Gastroesophageal sphincter (tissue), 4 donors: Measurements from ENCODE around the gene XYLT2. TPM values are rescaled to one million over a fixed set of nuclear protein-coding genes. Genes with fewer than 3 reads are reported as not detected.

Source experiments
- ATAC-seq: fragments of 150-250 bp; one replicate; pipeline ENCODE4 v1.9.1; 2016; ENCODE audit warnings: mild to moderate bottlenecking, moderate library complexity
- H3K27ac ChIP-seq, 4 donors: fragments of 200-600 bp; sonication (generic) in 3 of 4; 1 replicate in 3 of 4; 2 replicates in 1 of 4; pipeline ENCODE4 v1.5.1; 2016 to 2019
- H3K27me3 ChIP-seq: fragments of 200-600 bp; sonication (generic); one replicate; pipeline ENCODE4 v1.5.1; 2019
- H3K36me3 ChIP-seq, 2 donors: fragments of 200-600 bp; sonication (generic); one replicate each; pipeline ENCODE4 v1.5.1; 2019; ENCODE audit warnings: control low read depth in 1 of 2
- H3K4me1 ChIP-seq, 3 donors: fragments of 200-600 bp; sonication (generic); 1 replicate in 2 of 3; 2 replicates in 1 of 3; pipeline ENCODE4 v1.5.1; 2016 to 2019; ENCODE audit warnings: control low read depth in 2 of 3
- H3K4me3 ChIP-seq, 2 donors: fragments of 200-600 bp; sonication (generic); one replicate each; pipeline ENCODE4 v1.5.1; 2019; ENCODE audit warnings: mild to moderate bottlenecking in 1 of 2, moderate library complexity in 1 of 2
- H3K9me3 ChIP-seq, 3 donors: fragments of 200-600 bp; sonication (generic); one replicate each; pipeline ENCODE4 v1.5.1; 2017 to 2019; ENCODE audit warnings: control low read depth in 2 of 3
- EP300 ChIP-seq: sonication (generic); formaldehyde crosslinking; IDR thresholded peaks from one replicate; pipeline ENCODE4 v1.6.1; 2017; ENCODE audit warnings: antibody characterized with exemption, mild to moderate bottlenecking
- POLR2A ChIP-seq, 2 donors: fragments of 450-650 bp; IDR thresholded peaks; one replicate each; pipeline ENCODE4 v1.6.1; 2017; ENCODE audit warnings: antibody characterized with exemption in 2 of 2, mild to moderate bottlenecking in 2 of 2, moderate library complexity in 1 of 2
- POLR2AphosphoS5 ChIP-seq: sonication (generic); formaldehyde crosslinking; IDR thresholded peaks from one replicate; pipeline ENCODE4 v1.6.1; 2017; ENCODE audit warnings: antibody characterized with exemption
- WGBS, 2 donors: methylation state at CpG; one replicate each; pipeline ENCODE4 v1.1.5; 2018; ENCODE audit warnings: low coverage in 1 of 2; 5-methylcytosine and 5-hydroxymethylcytosine counted together
- total RNA-seq, 4 donors: library from RNA; depleted of rRNA; stranded (reverse); fragments of >200 nt; gene quantifications; one replicate each; pipeline ENCODE4 v1.1.0, GENCODE V29; 2016
- TF ChIP-seq, protein P1 (sequence below), 4 experiments: fragments of 200-600 bp in 2 of 4; fragments of 450-650 bp in 2 of 4; sonication (generic) in 1 of 4; IDR thresholded peaks; one replicate each; pipeline ENCODE4 v1.5.1; 2017 to 2019; ENCODE audit warnings: antibody characterized with exemption in 4 of 4, mild to moderate bottlenecking in 2 of 4, moderate library complexity in 2 of 4

XYLT2 gene
- total RNA-seq, 4 donors from 2014 or later = 19.4 to 30.7 (median 23.4) TPM

DNA sequence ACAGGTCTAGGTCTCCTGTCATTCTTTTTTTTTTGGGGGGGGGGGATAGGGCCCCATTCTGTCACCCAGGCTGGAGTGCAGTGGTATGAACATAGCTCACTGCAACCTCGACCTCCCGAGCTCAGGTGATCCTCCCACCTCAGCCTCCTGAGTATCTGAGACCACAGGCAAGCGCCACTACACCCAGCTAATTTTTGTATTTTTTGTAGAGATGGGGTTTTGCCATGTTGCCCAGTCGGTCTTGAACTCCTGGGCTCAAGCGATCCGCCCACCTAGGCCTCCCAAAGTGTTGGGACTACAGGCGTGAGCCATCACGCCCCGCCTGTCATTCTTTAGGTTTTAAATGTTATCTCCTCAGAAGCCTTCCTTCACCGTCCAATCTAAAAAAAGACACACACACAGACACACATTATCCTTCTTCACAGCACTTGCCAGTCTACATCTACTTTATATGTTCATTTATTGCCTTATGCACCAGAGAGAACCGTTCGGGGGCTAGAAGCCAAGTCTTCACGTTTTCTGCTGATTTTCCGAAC is 26.4 kb downstream of the XYLT2 start:
- peak overlapping the region; percentile 77 to 97 (median 90) for H3K27ac ChIP-seq
- no peak for ATAC-seq
- TF ChIP-seq EP300 = no peak
- no peak for TF ChIP-seq POLR2A (IDR thresholded peaks at IDR 0.05)
- no peak for TF ChIP-seq POLR2AphosphoS5
- TF ChIP-seq, protein P1, sequence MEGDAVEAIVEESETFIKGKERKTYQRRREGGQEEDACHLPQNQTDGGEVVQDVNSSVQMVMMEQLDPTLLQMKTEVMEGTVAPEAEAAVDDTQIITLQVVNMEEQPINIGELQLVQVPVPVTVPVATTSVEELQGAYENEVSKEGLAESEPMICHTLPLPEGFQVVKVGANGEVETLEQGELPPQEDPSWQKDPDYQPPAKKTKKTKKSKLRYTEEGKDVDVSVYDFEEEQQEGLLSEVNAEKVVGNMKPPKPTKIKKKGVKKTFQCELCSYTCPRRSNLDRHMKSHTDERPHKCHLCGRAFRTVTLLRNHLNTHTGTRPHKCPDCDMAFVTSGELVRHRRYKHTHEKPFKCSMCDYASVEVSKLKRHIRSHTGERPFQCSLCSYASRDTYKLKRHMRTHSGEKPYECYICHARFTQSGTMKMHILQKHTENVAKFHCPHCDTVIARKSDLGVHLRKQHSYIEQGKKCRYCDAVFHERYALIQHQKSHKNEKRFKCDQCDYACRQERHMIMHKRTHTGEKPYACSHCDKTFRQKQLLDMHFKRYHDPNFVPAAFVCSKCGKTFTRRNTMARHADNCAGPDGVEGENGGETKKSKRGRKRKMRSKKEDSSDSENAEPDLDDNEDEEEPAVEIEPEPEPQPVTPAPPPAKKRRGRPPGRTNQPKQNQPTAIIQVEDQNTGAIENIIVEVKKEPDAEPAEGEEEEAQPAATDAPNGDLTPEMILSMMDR (IDR thresholded peaks at IDR 0.05) = no peak
- no peaks in the 10 kb centered on the region for H3K9me3 ChIP-seq
- H3K27me3 ChIP-seq = no peaks in the 10 kb centered on the region
- peaks cover 0 to 35% of the 10 kb centered on the region in 2 donors for H3K36me3 ChIP-seq
- peak overlapping the region; percentile 60 to 66 for H3K4me3 ChIP-seq
- 5 to 6% methylated on average over 7 to 11 of the region's 14 CpGs for WGBS, 2 donors
- H3K4me1 ChIP-seq = peaks cover 0 to 26% (median 8%) of the 10 kb centered on the region in 3 donors

DNA sequence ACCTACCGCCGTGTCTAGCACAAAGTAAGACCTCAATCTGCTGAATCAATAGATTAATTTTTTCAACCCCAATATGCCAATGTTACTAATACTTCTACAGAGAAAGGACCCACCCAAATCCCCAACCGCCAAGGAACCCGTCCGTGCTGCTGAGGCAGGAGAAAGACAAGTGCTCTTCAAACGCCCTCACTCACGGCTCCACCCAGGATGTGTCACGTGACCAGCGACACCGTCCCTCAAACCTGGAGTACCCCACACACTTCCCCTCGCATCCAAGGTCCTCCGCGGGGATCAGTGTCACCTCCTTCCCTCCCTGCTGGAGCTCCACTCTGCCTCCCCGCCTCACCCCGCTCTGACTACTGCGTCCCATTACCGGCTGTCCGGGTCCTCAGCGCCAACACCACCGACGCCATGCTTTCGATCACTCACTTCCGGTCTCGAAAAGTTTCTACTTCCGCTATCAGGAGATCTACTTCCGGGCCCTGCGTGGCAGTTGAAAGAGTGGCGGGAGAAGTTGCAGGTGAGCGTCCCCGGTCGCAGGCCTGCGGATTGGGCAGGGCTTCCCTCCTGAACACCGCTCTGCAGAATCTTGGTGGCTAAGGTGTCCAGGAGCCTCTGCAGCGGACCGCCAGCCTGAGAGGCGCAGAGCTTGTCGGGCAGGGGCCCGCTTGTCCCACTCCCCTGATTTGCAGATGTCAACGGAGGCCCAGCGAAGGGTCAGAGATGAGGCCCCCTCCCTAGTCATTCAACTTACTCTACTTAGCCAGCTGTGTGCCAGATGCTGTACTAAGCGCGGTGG is 27.0 kb downstream of the XYLT2 start, which contains the start of the genes EME1 and MRPL27:
Gene EME1 (plus strand): TSS at position 472 of the 799 bp plus-strand sequence. CDS start 1,980 bp downstream, outside the sequence.
Gene MRPL27 (minus strand): TSS at position 427 of the 799 bp plus-strand sequence. CDS start 14 bp downstream, at position 413.
- Histone ChIP-seq H3K4me3 (peak within 1 kb of the TSS; percentile 60 to 66), H3K36me3 (peaks cover 0 to 29% of the 10 kb centered on the region in 2 donors), H3K9me3 (no peaks in the 10 kb centered on the region), H3K4me1 (peaks cover 0 to 26% (median 8%) of the 10 kb centered on the region in 3 donors), H3K27me3 (no peaks in the 10 kb centered on the region), H3K27ac (peak within 1 kb of the TSS; percentile 77 to 97 (median 90))
- WGBS, 2 donors = 1 to 3% methylated on average over 12 to 25 of the region's 42 CpGs
- ATAC-seq = peak; percentile 93
- TF ChIP-seq, protein P1 (IDR thresholded peaks at IDR 0.05) = peak in 1 of 4 experiments; percentile 17
- peak; percentile 62 for TF ChIP-seq POLR2AphosphoS5
- no peak for TF ChIP-seq POLR2A (IDR thresholded peaks at IDR 0.05)

DNA sequence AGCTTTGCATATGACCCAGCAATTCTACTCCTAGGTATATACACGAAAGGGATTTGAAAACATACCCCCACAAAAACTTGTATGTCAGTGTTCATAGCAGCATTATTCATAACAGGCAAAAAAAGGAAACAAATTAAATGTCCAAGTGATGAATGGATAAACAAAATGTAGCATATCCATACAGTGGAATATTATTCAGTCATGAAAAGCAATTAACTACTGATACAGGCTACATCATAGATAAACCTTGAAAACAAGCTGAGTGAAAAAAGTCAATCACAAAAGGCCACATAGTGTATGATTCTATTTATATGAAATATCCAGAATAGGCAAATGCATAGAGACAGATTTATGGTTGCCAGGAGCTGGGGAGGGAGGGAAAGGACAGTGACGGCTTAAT is 27.8 kb downstream of the XYLT2 start:
- TF ChIP-seq, protein P1 (IDR thresholded peaks at IDR 0.05) = no peak
- TF ChIP-seq EP300 (no peak), POLR2AphosphoS5 (no peak), POLR2A (IDR thresholded peaks at IDR 0.05) (no peak)
- Histone ChIP-seq H3K27me3 (no peaks in the 10 kb centered on the region), H3K36me3 (peaks cover 0 to 21% of the 10 kb centered on the region in 2 donors), H3K4me3 (no peak overlapping the region), H3K27ac (no peak overlapping the region), H3K4me1 (peaks cover 0 to 26% (median 8%) of the 10 kb centered on the region in 3 donors), H3K9me3 (no peaks in the 10 kb centered on the region)
- no peak for ATAC-seq
- WGBS, 2 donors = 79 to 83% methylated on average over 1 to 2 of the region's 2 CpGs

DNA sequence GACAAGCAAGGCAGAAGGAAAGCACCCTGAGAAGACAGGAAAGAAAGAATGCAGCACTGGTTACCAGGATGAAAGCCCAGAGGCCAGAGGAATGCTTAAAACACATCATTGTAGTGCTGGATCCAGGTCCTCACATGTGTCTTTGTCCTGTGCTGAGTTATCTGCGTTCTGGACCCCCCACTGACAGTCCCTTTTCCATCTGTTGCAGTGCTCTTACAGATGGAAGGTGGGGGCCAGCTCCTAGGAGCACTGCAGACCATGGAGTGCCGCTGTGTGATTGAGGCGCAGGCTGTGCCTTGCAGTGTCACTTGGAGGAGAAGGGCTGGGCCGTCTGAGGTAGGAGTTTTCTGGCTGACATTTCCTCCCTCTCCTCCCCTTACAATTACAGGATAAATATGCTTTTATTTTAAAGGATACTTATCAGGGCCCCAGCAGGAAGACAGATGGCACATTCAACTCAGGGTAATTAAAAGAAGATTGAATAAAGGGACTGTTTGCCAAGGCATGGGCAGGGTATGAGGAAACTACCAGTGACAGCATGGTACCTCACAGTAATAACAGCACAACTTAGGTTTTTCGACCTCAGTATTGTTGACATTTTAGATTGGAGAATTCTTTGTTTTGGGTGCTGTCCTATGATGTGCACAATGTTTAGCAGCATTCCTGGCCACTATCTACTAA is 30.1 kb downstream of the XYLT2 start:
- Histone ChIP-seq H3K36me3 (peaks cover 0 to 6% of the 10 kb centered on the region in 2 donors), H3K27me3 (no peaks in the 10 kb centered on the region), H3K4me3 (no peak overlapping the region), H3K4me1 (peaks cover 0 to 20% (median 8%) of the 10 kb centered on the region in 3 donors), H3K9me3 (no peaks in the 10 kb centered on the region), H3K27ac (no peak overlapping the region)
- WGBS, 2 donors = 84% methylated on average over 2 of the region's 5 CpGs; no CpG with 5 or more reads in 1 of the 2 donors
- no peak for ATAC-seq
- no peak for TF ChIP-seq POLR2A (IDR thresholded peaks at IDR 0.05)
- no peak for TF ChIP-seq POLR2AphosphoS5
- no peak for TF ChIP-seq EP300
- TF ChIP-seq, protein P1 (IDR thresholded peaks at IDR 0.05) = no peak
